Fibroblast of the aortic adventitia (primary cell): ENCODE measurements around the gene FMO5. TPM values are rescaled to one million over a fixed set of nuclear protein-coding genes. Genes with fewer than 3 reads are reported as not detected.

ENCODE experiments used
- DNase-seq: peaks from one replicate; pipeline ENCODE4 v3.0.0-alpha.2; 2010; ENCODE audit warnings: low read depth
- H3K4me3 ChIP-seq: 2 replicates; pipeline ENCODE4 v1.5.1; 2011; ENCODE audit warnings: low read depth, mild to moderate bottlenecking, control low read depth, low read length, moderate library complexity
- CTCF ChIP-seq: IDR thresholded peaks from 2 replicates; pipeline ENCODE4 v1.5.1; 2011; ENCODE audit warnings: mild to moderate bottlenecking, low read length, control low read depth, inconsistent platforms; ENCODE audit not compliant: insufficient read depth
- total RNA-seq: library from RNA; depleted of rRNA; stranded (reverse); fragments of >200 nt; gene quantifications from 2 replicates; pipeline ENCODE4 v1.2.3, GENCODE V29; 2012; ENCODE audit warnings: low replicate concordance

Gene FMO5
- total RNA-seq, 1 donor: 1.8 TPM

- no peak for DNase-seq
- H3K4me3 ChIP-seq: no peak overlapping the region
Measured at GRCh38 chr1:147185432-147185831, 39.7 kb downstream of the FMO5 start.

GRCh38 chr1:147177611-147178380 is 47.3 kb downstream of the FMO5 start:
- peak overlapping the region; percentile 36 for H3K4me3 ChIP-seq
- TF ChIP-seq CTCF: no peak
- DNase-seq: peak; percentile 54

More at GRCh38 chr1:147185432-147185831, 39.7 kb downstream of the FMO5 start:
- no peak for TF ChIP-seq CTCF

- DNase-seq: peak; percentile 97
- TF ChIP-seq CTCF: peak; percentile 72
- H3K4me3 ChIP-seq: peak within 1 kb of the TSS; percentile 97
Measured at GRCh38 chr1:147172168-147173016, 52.7 kb downstream of the FMO5 start, which contains the start of gene PRKAB2. Gene PRKAB2 (minus strand): TSS chr1:147172470. CDS start chr1:147172144, 326 bp downstream.

- no peak for DNase-seq
- H3K4me3 ChIP-seq: peak overlapping the region; percentile 97
- no peak for TF ChIP-seq CTCF
Measured at GRCh38 chr1:147171399-147172167, 53.6 kb downstream of the FMO5 start.

- TF ChIP-seq CTCF: no peak
- H3K4me3 ChIP-seq: peak overlapping the region; percentile 97
- no peak for DNase-seq
Measured at GRCh38 chr1:147169840-147170674, 55.1 kb downstream of the FMO5 start.
